K562 treated with DMSO at 1 percent for 48 hours (cell line): ENCODE measurements around the gene KRTAP4-4. TPM values are rescaled to one million over a fixed set of nuclear protein-coding genes. Genes with fewer than 3 reads are reported as not detected.

Experiments used
- total RNA-seq: library from RNA; unstranded; fragments of 300-600 nt; gene quantifications from 2 replicates; pipeline ENCODE4 v1.2.3, GENCODE V29; 2022; ENCODE audit warnings: low replicate concordance; ENCODE audit errors: extremely low read depth

The KRTAP4-4 gene
- total RNA-seq, result not detected in 2 replicates

GRCh38 chr17:41160648-41161047 lies at the start of gene KRTAP4-4:
Gene KRTAP4-4 (minus strand): TSS chr17:41160748. CDS start chr17:41160691, 57 bp downstream.

DNA sequence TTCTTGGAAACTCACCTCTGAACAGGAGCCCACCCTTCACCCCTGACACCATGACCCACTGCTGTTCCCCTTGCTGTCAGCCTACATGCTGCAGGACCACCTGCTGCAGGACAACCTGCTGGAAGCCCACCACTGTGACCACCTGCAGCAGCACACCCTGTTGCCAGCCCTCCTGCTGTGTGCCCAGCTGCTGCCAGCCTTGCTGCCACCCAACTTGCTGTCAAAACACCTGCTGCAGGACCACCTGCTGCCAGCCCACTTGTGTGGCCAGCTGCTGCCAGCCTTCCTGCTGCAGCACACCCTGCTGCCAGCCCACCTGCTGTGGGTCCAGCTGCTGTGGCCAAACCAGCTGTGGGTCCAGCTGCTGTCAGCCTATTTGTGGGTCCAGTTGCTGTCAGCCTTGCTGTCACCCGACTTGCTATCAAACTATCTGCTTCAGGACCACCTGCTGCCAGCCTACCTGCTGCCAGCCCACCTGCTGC lies 29.3 kb upstream of the KRTAP4-4 start, which contains the start of gene KRTAP9-1:
Gene KRTAP9-1, plus strand, starts transcription at position 51 of the 482 bp plus-strand sequence. Its CDS starts 0 bp downstream, at position 51.

DNA sequence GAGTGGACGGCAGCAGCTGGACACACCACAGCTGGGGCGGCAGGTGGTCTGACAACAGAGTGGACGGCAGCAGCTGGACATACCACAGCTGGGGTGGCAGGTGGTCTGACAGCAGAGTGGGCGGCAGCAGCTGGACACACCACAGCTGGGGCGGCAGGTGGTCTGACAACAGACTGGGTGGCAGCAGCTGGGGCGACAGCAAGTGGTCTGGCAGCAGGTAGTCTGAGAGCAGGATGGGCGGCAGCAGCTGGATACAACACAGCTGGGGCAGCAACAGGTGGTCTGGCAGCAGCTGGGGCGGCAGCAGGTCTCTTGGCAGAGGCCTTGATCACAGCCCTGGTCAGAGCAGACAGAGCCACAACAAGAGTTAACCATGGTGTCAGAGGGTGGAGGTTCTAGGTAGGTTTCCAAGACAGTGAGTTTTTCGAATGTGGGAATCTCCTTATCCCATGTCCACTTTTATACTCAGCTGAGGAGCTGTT lies 24.0 kb upstream of the KRTAP4-4 start, which contains the start of gene KRTAP4-1:
Gene KRTAP4-1, minus strand, starts transcription at position 432 of the 482 bp plus-strand sequence. Its CDS starts 57 bp downstream, at position 375.

GRCh38 chr17:41177727-41178271 lies 17.3 kb upstream of the KRTAP4-4 start, which contains the start of gene KRTAP4-2:
Gene KRTAP4-2 (minus strand): TSS chr17:41178221. CDS start chr17:41178164, 57 bp downstream.

GRCh38 chr17:41168121-41168520 lies 7.6 kb upstream of the KRTAP4-4 start, which contains the start of gene KRTAP4-3:
Gene KRTAP4-3 (minus strand): TSS chr17:41168221. CDS start chr17:41168172, 49 bp downstream.

GRCh38 chr17:41149652-41149985 lies 10.9 kb downstream of the KRTAP4-4 start, which contains the start of gene KRTAP4-5:
Gene KRTAP4-5 (minus strand): TSS chr17:41149825. CDS start chr17:41149767, 58 bp downstream.

DNA sequence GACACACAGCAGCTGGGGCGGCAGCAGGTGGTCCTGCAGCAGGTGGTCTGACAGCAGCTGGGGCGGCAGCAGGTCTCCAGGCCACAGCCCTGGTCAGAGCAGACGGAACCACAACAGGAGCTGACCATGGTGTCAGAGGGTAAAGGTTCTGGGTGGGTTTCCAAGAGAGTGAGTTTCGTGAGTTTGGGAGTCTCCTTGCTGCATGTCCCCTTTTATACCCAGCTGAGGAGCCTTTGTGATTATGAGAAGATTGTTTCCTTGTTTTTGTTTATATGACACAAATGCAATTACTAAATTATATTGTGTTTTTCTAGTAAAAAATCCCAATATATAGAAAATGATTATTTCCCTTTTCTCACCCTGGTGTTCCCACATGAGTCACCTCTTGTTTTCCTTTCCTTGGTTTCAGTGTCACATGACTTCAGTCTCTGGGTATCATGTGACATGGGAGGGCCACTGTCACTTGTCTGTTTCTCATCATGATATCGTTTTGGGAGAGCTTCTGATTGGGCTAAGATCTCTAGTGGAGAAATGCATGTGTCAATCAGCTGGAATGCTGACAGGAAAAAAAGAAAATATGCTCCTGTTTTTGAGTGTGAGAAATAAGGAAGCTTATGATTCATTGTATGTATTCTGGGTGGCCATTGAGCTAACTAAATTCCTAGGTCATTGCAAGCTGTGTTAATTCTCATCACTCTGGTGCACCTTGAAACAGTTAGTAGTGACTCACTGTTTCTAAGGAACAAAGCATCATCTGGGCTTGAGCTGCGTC lies 20.0 kb downstream of the KRTAP4-4 start, which contains the start of gene KRTAP4-6:
Gene KRTAP4-6, minus strand, starts transcription at position 185 of the 772 bp plus-strand sequence. Its CDS starts 57 bp downstream, at position 128.

DNA sequence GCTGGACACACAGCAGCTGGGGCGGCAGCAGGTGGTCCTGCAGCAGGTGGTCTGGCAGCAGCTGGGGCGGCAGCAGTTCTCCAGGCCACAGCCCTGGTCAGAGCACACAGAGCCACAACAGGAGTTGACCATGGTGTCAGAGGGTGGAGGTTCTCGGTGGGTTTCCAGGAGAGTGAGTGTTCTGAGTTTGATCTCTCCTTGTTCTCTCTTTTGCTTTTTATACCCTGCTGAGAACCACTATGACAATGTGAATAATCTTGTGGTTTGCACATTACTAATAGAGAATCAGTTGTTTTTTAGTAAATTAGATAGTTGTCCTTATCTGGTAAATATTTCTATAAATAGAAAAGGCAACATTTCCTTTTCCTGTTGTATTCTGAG lies 36.6 kb downstream of the KRTAP4-4 start, which contains the start of gene KRTAP4-12:
Gene KRTAP4-12, minus strand, starts transcription at position 192 of the 381 bp plus-strand sequence. Its CDS starts 60 bp downstream, at position 132.

GRCh38 chr17:41117846-41118386 lies 42.6 kb downstream of the KRTAP4-4 start, which contains the start of gene KRTAP4-11:
Gene KRTAP4-11 (minus strand): TSS chr17:41118373. CDS start chr17:41118315, 58 bp downstream.

Other genes starting within 250 kb of the KRTAP4-4 start
- not detected in 2 replicates for gene KRT23, start 223.1 kb downstream of the KRTAP4-4 start, total RNA-seq
- gene KRT39, start 193.8 kb downstream of the KRTAP4-4 start, total RNA-seq, result not detected in 2 replicates
- not detected in 2 replicates for gene KRT40, start 176.4 kb downstream of the KRTAP4-4 start, total RNA-seq
- gene KRTAP3-3, start 166.6 kb downstream of the KRTAP4-4 start, total RNA-seq, result not detected in 2 replicates
- not detected in 2 replicates for gene KRTAP3-2, start 160.8 kb downstream of the KRTAP4-4 start, total RNA-seq
- not detected in 2 replicates for gene KRTAP3-1, start 151.6 kb downstream of the KRTAP4-4 start, total RNA-seq
- gene KRTAP1-5, start 133.5 kb downstream of the KRTAP4-4 start, total RNA-seq, result not detected in 2 replicates
- gene KRTAP1-4, start 130.6 kb downstream of the KRTAP4-4 start, total RNA-seq, result not detected in 2 replicates
- gene KRTAP1-3, start 125.9 kb downstream of the KRTAP4-4 start, total RNA-seq, result not detected in 2 replicates
- gene KRTAP1-1, start 119.3 kb downstream of the KRTAP4-4 start, total RNA-seq, result not detected in 2 replicates
- not detected in 2 replicates for gene KRTAP2-1, start 113.4 kb downstream of the KRTAP4-4 start, total RNA-seq
- gene KRTAP2-2, start 105.5 kb downstream of the KRTAP4-4 start, total RNA-seq, result not detected in 2 replicates
- not detected in 2 replicates for gene KRTAP2-3, start 100.6 kb downstream of the KRTAP4-4 start, total RNA-seq
- gene KRTAP2-4, start 94.9 kb downstream of the KRTAP4-4 start, total RNA-seq, result not detected in 2 replicates
- gene KRTAP4-7, start 76.6 kb downstream of the KRTAP4-4 start, total RNA-seq, result not detected in 2 replicates
- gene KRTAP4-8, start 62.6 kb downstream of the KRTAP4-4 start, total RNA-seq, result not detected in 2 replicates
- gene KRTAP4-16, start 58.5 kb downstream of the KRTAP4-4 start, total RNA-seq, result not detected in 2 replicates
- not detected in 2 replicates for gene KRTAP4-9, start 55.4 kb downstream of the KRTAP4-4 start, total RNA-seq
- not detected in 2 replicates for gene KRTAP4-11, start 42.4 kb downstream of the KRTAP4-4 start, total RNA-seq
- gene KRTAP4-12, start 36.6 kb downstream of the KRTAP4-4 start, total RNA-seq, result not detected in 2 replicates
- gene KRTAP4-6, start 20.2 kb downstream of the KRTAP4-4 start, total RNA-seq, result not detected in 2 replicates
- not detected in 2 replicates for gene KRTAP4-5, start 10.9 kb downstream of the KRTAP4-4 start, total RNA-seq
- gene KRTAP4-3, start 7.5 kb upstream of the KRTAP4-4 start, total RNA-seq, result not detected in 2 replicates
- not detected in 2 replicates for gene KRTAP4-2, start 17.5 kb upstream of the KRTAP4-4 start, total RNA-seq
- not detected in 2 replicates for gene KRTAP4-1, start 24.2 kb upstream of the KRTAP4-4 start, total RNA-seq
- gene KRTAP9-1, start 29.1 kb upstream of the KRTAP4-4 start, total RNA-seq, result not detected in 2 replicates
- gene KRTAP9-2, start 65.9 kb upstream of the KRTAP4-4 start, total RNA-seq, result not detected in 2 replicates
- not detected in 2 replicates for gene KRTAP9-3, start 71.7 kb upstream of the KRTAP4-4 start, total RNA-seq
- not detected in 2 replicates for gene KRTAP9-8, start 77.3 kb upstream of the KRTAP4-4 start, total RNA-seq
- gene KRTAP9-4, start 88.9 kb upstream of the KRTAP4-4 start, total RNA-seq, result not detected in 2 replicates
- not detected in 2 replicates for gene KRTAP9-9, start 94.6 kb upstream of the KRTAP4-4 start, total RNA-seq
- not detected in 2 replicates for gene KRTAP9-6, start 104.6 kb upstream of the KRTAP4-4 start, total RNA-seq
- gene KRTAP9-7, start 115.0 kb upstream of the KRTAP4-4 start, total RNA-seq, result not detected in 2 replicates
- gene KRTAP29-1, start 142.1 kb upstream of the KRTAP4-4 start, total RNA-seq, result not detected in 2 replicates
- not detected in 2 replicates for gene KRTAP16-1, start 148.6 kb upstream of the KRTAP4-4 start, total RNA-seq
- gene KRTAP17-1, start 155.0 kb upstream of the KRTAP4-4 start, total RNA-seq, result not detected in 2 replicates
- gene KRT33A, start 190.1 kb upstream of the KRTAP4-4 start, total RNA-seq, result not detected in 2 replicates
- not detected in 2 replicates for gene KRT33B, start 209.1 kb upstream of the KRTAP4-4 start, total RNA-seq
- gene KRT34, start 221.6 kb upstream of the KRTAP4-4 start, total RNA-seq, result not detected in 2 replicates
- not detected in 2 replicates for gene KRT31, start 236.9 kb upstream of the KRTAP4-4 start, total RNA-seq